GM12878 (cell line): Measurements from ENCODE around the gene KDM6A. TPM values are rescaled to one million over a fixed set of nuclear protein-coding genes. Genes with fewer than 3 reads are reported as not detected.

Experiments used
- ATAC-seq: fragments of 200-7000 bp; cut with Tn5 transposase; 3 replicates; pipeline ENCODE4 v1.9.1; 2020; ENCODE audit warnings: mild to moderate bottlenecking, moderate library complexity
- BruUV-seq: library from RNA; stranded (reverse); fragments of 400-500 nt; replicated peaks from 2 replicates; lab custom pipeline; 2021; lab: Mats Ljungman, UMichigan
- CTCF ChIA-PET: fragments of 300-600 bp; sonication (Branson Sonifier 250); formaldehyde crosslinking; extraction: SDS; loops from one replicate; lab custom pipeline; 2021; ENCODE audit warnings: inconsistent platforms; lab: Yijun Ruan, JAX
- POLR2A ChIA-PET: fragments of 350-600 bp; formaldehyde crosslinking; extraction: SDS; loops from one replicate; lab custom pipeline; 2021; ENCODE audit warnings: inconsistent platforms; lab: Charles Lee
- RAD21 ChIA-PET: fragments of 300-600 bp; sonication (Branson Sonifier 250); formaldehyde crosslinking; loops from one replicate; lab custom pipeline; 2023; ENCODE audit warnings: antibody characterized with exemption; ENCODE audit not compliant: unreplicated experiment; lab: Charles Lee
- SMC1A ChIA-PET: fragments of 300-600 bp; sonication (Branson Sonifier 250); formaldehyde crosslinking; loops from one replicate; lab custom pipeline; 2023; ENCODE audit not compliant: unreplicated experiment, uncharacterized antibody; lab: Charles Lee
- DNase-seq: peaks from one replicate; pipeline ENCODE4 v3.0.0-alpha.2; 2011; ENCODE audit warnings: low read depth, low spot score
- FAIRE-seq: peaks from 3 replicates; lab custom pipeline; 2011; peaks lifted over from hg19 to GRCh38; lab: Jason Lieb, UNC
- H2AFZ ChIP-seq: 2 replicates; pipeline ENCODE4 v1.6.0; 2011; ENCODE audit warnings: low read depth, low read length, control low read depth; ENCODE audit not compliant: control insufficient read depth
- H3K27ac ChIP-seq: 2 replicates; pipeline ENCODE4 v1.5.1; 2011; ENCODE audit warnings: control low read depth; ENCODE audit not compliant: control insufficient read depth, insufficient read depth
- H3K27me3 ChIP-seq, 2 experiments: replicated peaks in 1 of 2; 2 replicates each; pipeline versions ENCODE4 v1.6.0 to v1.6.1; 2011; ENCODE audit warnings: low read length in 1 of 2; ENCODE audit not compliant: control insufficient read depth in 2 of 2, insufficient read depth in 2 of 2
- H3K36me3 ChIP-seq, 2 experiments: 2 replicates each; pipeline ENCODE4 v1.5.1; 2011; ENCODE audit warnings: low read length in 1 of 2; ENCODE audit not compliant: control insufficient read depth in 2 of 2, insufficient read depth in 2 of 2
- H3K4me1 ChIP-seq: 2 replicates; pipeline ENCODE4 v1.6.1; 2011; ENCODE audit warnings: mild to moderate bottlenecking, low read length, moderate library complexity, mixed read lengths; ENCODE audit not compliant: control insufficient read depth, insufficient read depth
- H3K4me2 ChIP-seq: 2 replicates; pipeline ENCODE4 v1.6.0; 2011; ENCODE audit warnings: control low read depth; ENCODE audit not compliant: control insufficient read depth, insufficient read depth
- H3K4me3 ChIP-seq: fragments of 200-600 bp; sonication (generic); 2 replicates; pipeline ENCODE4 v1.5.1; 2016
- H3K79me2 ChIP-seq: 2 replicates; pipeline ENCODE4 v1.6.0; 2011; ENCODE audit warnings: low read length; ENCODE audit not compliant: control insufficient read depth, insufficient read depth
- H3K9ac ChIP-seq: 2 replicates; pipeline ENCODE4 v1.8.0; 2011; ENCODE audit warnings: low read length, control low read depth, mixed read lengths; ENCODE audit not compliant: control insufficient read depth, insufficient read depth
- H3K9me3 ChIP-seq: replicated peaks from 3 replicates; pipeline ENCODE4 v1.5.1; 2011; ENCODE audit warnings: mild to moderate bottlenecking, low read length; ENCODE audit not compliant: control insufficient read depth, insufficient read depth
- H4K20me1 ChIP-seq: 2 replicates; pipeline ENCODE4 v1.6.0; 2011; ENCODE audit not compliant: control insufficient read depth, insufficient read depth
- ASH2L ChIP-seq: fragments of 300-600, 200-600 bp; sonication (generic); IDR thresholded peaks from 2 replicates; pipeline ENCODE4 v1.6.1; 2017; ENCODE audit warnings: low read depth, mild to moderate bottlenecking, borderline replicate concordance
- BMI1 ChIP-seq: fragments of 450-650 bp; IDR thresholded peaks from 2 replicates; pipeline ENCODE4 v1.6.1; 2016; ENCODE audit warnings: mild to moderate bottlenecking, moderate library complexity, borderline replicate concordance
- FOXM1 ChIP-seq: IDR thresholded peaks from 2 replicates; pipeline ENCODE4 v1.6.1; 2012; ENCODE audit warnings: low read depth, mild to moderate bottlenecking, inconsistent platforms, low read length, moderate library complexity
- MYB ChIP-seq: fragments of 150-350 bp; IDR thresholded peaks from 2 replicates; pipeline ENCODE4 v1.6.1; 2014; ENCODE audit warnings: mild to moderate bottlenecking, low read depth, low read length, borderline replicate concordance
- NFIC ChIP-seq: IDR thresholded peaks from 2 replicates; pipeline ENCODE4 v1.6.1; 2012; ENCODE audit warnings: low read depth, mild to moderate bottlenecking, inconsistent platforms, low read length, moderate library complexity
- WGBS: methylation state at CpG from one replicate; pipeline ENCODE4 v1.1.6; 2016; ENCODE audit warnings: low lambda C conversion rate; ENCODE audit not compliant: insufficient replicate concordance, insufficient coverage; ENCODE audit errors: missing lambda C conversion rate; 5-methylcytosine and 5-hydroxymethylcytosine counted together
- in situ Hi-C: fragments of 300-500 bp; cut with MboI; formaldehyde crosslinking; loops from 9 replicates; pipeline ENCODE4 v1.14.3; 2018; ENCODE audit warnings: mixed read lengths
- intact Hi-C: fragments of 100-400 bp; cut with micrococcal nuclease; formaldehyde crosslinking; loops from one replicate; pipeline ENCODE4 v1.14.2; 2022; ENCODE audit not compliant: unreplicated experiment
- polyA plus RNA-seq, 11 experiments: library from polyadenylated mRNA; depleted of rRNA in 4 of 11; unstranded in 6 of 11; stranded (reverse) in 5 of 11; fragments of >200 nt; fragmentation: Nextera tagmentation in 4 of 11; fragmentation: Illumina TruSeq in 1 of 11; extraction: Ambion mirVana in 4 of 11; extraction: Trizol in 1 of 11; gene quantifications; 1 replicate in 1 of 11; 2 replicates in 10 of 11; pipeline versions ENCODE4 v1.2.1 to v1.2.3, GENCODE V29; 2011 to 2016; ENCODE audit warnings: inconsistent platforms in 2 of 11, missing spikeins in 2 of 11, low read depth in 1 of 11
- total RNA-seq, 4 experiments: library from RNA; depleted of rRNA in 3 of 4; stranded (reverse); fragments of >200 nt in 3 of 4; fragmentation: Illumina TruSeq in 1 of 4; extraction: Trizol in 1 of 4; gene quantifications; 2 replicates each; pipeline versions ENCODE4 v1.2.1 to v1.2.3, GENCODE V29; 2013 to 2021
- TF ChIP-seq, protein P1 (sequence below): fragments of 150-350 bp; IDR thresholded peaks from 2 replicates; pipeline ENCODE4 v1.6.1; 2016; ENCODE audit warnings: low read depth, low read length

KDM6A gene
- total and polyA plus RNA-seq, 10 of the 15 experiments (the other 5 are each of a cell fraction or from before 2014, with no cell fraction given): 7.9 to 29.0 (median 20.4) TPM

DNA sequence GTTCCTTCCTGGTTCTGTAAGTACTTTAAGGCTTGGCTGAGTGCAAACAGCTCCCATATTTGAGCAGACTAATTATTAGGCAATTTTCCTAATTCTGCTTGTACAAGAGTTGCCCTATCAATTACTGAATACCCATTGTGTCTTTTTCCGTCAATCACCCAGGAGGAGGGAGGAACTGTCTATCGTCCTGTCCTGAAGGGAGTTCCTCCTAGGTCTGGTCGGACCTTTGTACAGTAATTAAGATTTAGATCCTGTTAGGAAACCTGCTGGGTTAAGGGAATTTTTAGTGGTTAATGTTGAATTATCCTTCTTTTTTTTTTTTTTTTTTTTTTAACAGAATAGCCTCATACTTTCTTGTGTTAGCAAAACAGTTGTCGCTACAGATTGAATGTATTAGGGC is 130.1 kb downstream of the KDM6A start:
- CTCF ChIA-PET: no interaction called here
- Histone ChIP-seq H2AFZ (no peak overlapping the region), H3K79me2 (peaks cover 23% of the 10 kb centered on the region), H3K9ac (no peak overlapping the region), H3K27ac (no peak overlapping the region), H3K9me3 (peaks cover 4% of the 10 kb centered on the region; the same call in 2 of the 3 replicates), H4K20me1 (no peaks in the 10 kb centered on the region), H3K36me3 (no peaks in the 10 kb centered on the region; a peak in 1 of 4 replicates), H3K4me2 (no peak overlapping the region), H3K27me3 (no peaks in the 10 kb centered on the region), H3K4me1 (peaks cover 14% of the 10 kb centered on the region), H3K4me3 (no peak overlapping the region)
- intact Hi-C loops (no loop called here), in situ Hi-C loops (no loop called here)
- DNase-seq (no peak), ATAC-seq (no peak), FAIRE-seq (no peak)
- SMC1A ChIA-PET: interaction anchor here (0.6 kb wide), 1 partner anchor 949 kb away, joined by 4 read pairs; no protein-coding TSS in a partner anchor
- RAD21 ChIA-PET: no interaction called here
- no peak for TF ChIP-seq NFIC
- no peak for TF ChIP-seq ASH2L
- TF ChIP-seq, protein P1, sequence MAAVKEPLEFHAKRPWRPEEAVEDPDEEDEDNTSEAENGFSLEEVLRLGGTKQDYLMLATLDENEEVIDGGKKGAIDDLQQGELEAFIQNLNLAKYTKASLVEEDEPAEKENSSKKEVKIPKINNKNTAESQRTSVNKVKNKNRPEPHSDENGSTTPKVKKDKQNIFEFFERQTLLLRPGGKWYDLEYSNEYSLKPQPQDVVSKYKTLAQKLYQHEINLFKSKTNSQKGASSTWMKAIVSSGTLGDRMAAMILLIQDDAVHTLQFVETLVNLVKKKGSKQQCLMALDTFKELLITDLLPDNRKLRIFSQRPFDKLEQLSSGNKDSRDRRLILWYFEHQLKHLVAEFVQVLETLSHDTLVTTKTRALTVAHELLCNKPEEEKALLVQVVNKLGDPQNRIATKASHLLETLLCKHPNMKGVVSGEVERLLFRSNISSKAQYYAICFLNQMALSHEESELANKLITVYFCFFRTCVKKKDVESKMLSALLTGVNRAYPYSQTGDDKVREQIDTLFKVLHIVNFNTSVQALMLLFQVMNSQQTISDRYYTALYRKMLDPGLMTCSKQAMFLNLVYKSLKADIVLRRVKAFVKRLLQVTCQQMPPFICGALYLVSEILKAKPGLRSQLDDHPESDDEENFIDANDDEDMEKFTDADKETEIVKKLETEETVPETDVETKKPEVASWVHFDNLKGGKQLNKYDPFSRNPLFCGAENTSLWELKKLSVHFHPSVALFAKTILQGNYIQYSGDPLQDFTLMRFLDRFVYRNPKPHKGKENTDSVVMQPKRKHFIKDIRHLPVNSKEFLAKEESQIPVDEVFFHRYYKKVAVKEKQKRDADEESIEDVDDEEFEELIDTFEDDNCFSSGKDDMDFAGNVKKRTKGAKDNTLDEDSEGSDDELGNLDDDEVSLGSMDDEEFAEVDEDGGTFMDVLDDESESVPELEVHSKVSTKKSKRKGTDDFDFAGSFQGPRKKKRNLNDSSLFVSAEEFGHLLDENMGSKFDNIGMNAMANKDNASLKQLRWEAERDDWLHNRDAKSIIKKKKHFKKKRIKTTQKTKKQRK: no peak
- TF ChIP-seq BMI1: no peak
- no peak for TF ChIP-seq FOXM1
- no peak for TF ChIP-seq MYB
- BruUV-seq: no TSS peak
- POLR2A ChIA-PET: no interaction called here
- WGBS: 100% methylated on average over 4 of the region's 4 CpGs
